Measurements from ENCODE around the gene MPPED1.

The MPPED1 gene

GRCh38 chr22:43376765-43377547 lies 34.9 kb upstream of the MPPED1 start:
- no peak for DNase-seq (ENCODE audit: low read depth)
- H3K4me3 ChIP-seq (replicated peaks; ENCODE audit: low read depth, low read length): no peak overlapping the region
- TF ChIP-seq CTCF (IDR thresholded peaks at IDR 0.05; ENCODE audit: low read length, missing control alignments): no peak

GRCh38 chr22:43377548-43377895 lies 34.3 kb upstream of the MPPED1 start:
- DNase-seq (ENCODE audit: low read depth): peak; percentile 14
- no peak for TF ChIP-seq CTCF (IDR thresholded peaks at IDR 0.05; ENCODE audit: low read length, missing control alignments)
- H3K4me3 ChIP-seq (replicated peaks; ENCODE audit: low read depth, low read length): no peak overlapping the region

GRCh38 chr22:43377896-43378704 lies 33.7 kb upstream of the MPPED1 start:
- DNase-seq (ENCODE audit: low read depth): peak; percentile 24
- no peak overlapping the region for H3K4me3 ChIP-seq (replicated peaks; ENCODE audit: low read depth, low read length)
- TF ChIP-seq CTCF (IDR thresholded peaks at IDR 0.05; ENCODE audit: low read length, missing control alignments): no peak

GRCh38 chr22:43381693-43382092 lies 30.1 kb upstream of the MPPED1 start:
- no peak for DNase-seq (ENCODE audit: low read depth)
- TF ChIP-seq CTCF (IDR thresholded peaks at IDR 0.05; ENCODE audit: low read length, missing control alignments): no peak
- H3K4me3 ChIP-seq (replicated peaks; ENCODE audit: low read depth, low read length): no peak overlapping the region

GRCh38 chr22:43384863-43385262 lies 27.0 kb upstream of the MPPED1 start:
- no peak for TF ChIP-seq CTCF (IDR thresholded peaks at IDR 0.05; ENCODE audit: low read length, missing control alignments)
- H3K4me3 ChIP-seq (replicated peaks; ENCODE audit: low read depth, low read length): no peak overlapping the region
- DNase-seq (ENCODE audit: low read depth): no peak

GRCh38 chr22:43385770-43386641 lies 25.8 kb upstream of the MPPED1 start:
- peak; percentile 92 for TF ChIP-seq CTCF (IDR thresholded peaks at IDR 0.05; ENCODE audit: low read length, missing control alignments)
- DNase-seq (ENCODE audit: low read depth): peak; percentile 78
- H3K4me3 ChIP-seq (replicated peaks; ENCODE audit: low read depth, low read length): no peak overlapping the region
